ENCODE data around the gene TSR1.

Gene TSR1

DNA sequence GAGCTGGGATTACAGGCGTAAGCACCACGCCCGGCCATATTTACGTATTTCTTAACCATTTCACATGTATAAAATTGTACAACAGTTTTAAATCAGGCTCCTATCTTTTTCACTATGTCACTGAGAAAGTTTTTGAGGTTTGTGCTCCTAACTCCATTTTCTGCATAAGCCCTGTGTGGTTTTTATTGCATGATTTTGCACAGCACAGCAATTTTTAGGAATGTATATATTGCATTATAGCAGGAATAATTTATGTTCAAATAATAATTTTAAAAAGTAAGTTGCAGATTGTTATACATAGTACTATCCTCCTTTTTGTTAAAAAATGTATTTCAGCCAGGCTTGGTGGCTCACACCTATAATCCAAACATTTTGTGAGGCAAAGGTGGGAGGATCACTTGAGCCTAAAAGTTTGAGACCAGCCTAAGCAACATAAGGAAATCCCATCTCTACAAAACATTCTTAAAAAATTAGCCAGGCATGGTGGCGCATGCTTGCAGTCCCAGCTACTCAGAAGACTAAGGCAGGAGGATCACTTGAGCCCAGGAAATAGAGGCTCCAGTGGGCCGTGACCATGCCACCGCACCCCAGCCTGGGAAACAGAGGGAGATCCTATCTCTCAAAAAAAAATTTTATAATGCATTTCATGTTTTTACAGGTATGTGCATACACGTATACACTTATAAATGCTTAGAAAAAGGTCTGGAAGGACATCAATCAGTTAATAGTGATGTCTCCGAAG lies 58.7 kb downstream of the TSR1 start:
- no peaks in the 10 kb centered on the region for H3K4me1 ChIP-seq (ENCODE audit: control extremely low read depth in 1 of 4, control insufficient read depth in 4 of 4, insufficient read depth in 4 of 4, low read length in 3 of 4)
- ChIA-PET CTCF (no interaction called here), POLR2A (no interaction called here)
- H3K27ac ChIP-seq (ENCODE audit: insufficient read depth in 1 of 2, low read depth in 1 of 2, low read length in 2 of 2, poor library complexity in 1 of 2, severe bottlenecking in 2 of 2) = no peak overlapping the region
- H3K27me3 ChIP-seq (replicated peaks in 2 of 5; ENCODE audit: control insufficient read depth in 4 of 5, insufficient read depth in 5 of 5, low read length in 4 of 5) = no peaks in the 10 kb centered on the region
- no peaks in the 10 kb centered on the region for H3K9me3 ChIP-seq (ENCODE audit: control extremely low read depth in 1 of 5, control insufficient read depth in 4 of 5, insufficient read depth in 2 of 5, low read depth in 1 of 5, low read length in 4 of 5)
- no peak overlapping the region for H3K4me3 ChIP-seq (ENCODE audit: control insufficient read depth in 1 of 7, extremely low read depth in 1 of 7, insufficient read depth in 4 of 7, low read depth in 2 of 7, low read length in 6 of 7)
- 100% methylated on average over 1 of the region's 9 CpGs for WGBS (ENCODE audit: insufficient coverage)
- DNase-seq = no peak
- peaks cover 13 to 66% (median 32%) of the 10 kb centered on the region in 4 experiments for H3K36me3 ChIP-seq (ENCODE audit: control insufficient read depth in 4 of 4, insufficient read depth in 4 of 4, low read length in 3 of 4)

DNA sequence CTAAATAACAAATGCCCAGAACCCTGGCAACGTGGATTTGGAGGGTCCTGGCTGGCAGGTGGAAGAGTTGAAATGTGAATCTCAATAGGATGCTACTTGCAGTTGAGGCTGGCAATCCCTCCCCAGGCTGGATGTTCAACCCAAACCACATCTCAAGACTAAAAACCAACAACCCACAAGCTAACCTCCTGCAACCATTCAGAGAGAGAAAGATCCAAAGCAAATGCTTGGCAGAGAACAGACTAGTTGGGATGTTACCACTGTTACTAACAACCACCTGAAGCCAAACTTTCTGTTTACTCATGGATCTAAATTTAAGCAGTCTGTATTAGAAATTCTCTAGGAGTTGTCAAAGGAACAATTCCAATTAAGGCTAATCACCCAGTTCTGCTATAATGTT lies 60.5 kb downstream of the TSR1 start:
- DNase-seq = no peak
- H3K27ac ChIP-seq (ENCODE audit: insufficient read depth in 1 of 2, low read depth in 1 of 2, low read length in 2 of 2, poor library complexity in 1 of 2, severe bottlenecking in 2 of 2) = no peak overlapping the region
- H3K9me3 ChIP-seq (ENCODE audit: control extremely low read depth in 1 of 5, control insufficient read depth in 4 of 5, insufficient read depth in 2 of 5, low read depth in 1 of 5, low read length in 4 of 5) = no peaks in the 10 kb centered on the region
- CTCF ChIA-PET = interaction anchor here (1.0 kb wide), 1 partner anchor 18 kb away, joined by 3 read pairs; no protein-coding TSS in a partner anchor
- WGBS (ENCODE audit: insufficient coverage) = no CpG with 5 or more reads among the region's 1 CpG
- no peaks in the 10 kb centered on the region for H3K27me3 ChIP-seq (replicated peaks in 2 of 5; ENCODE audit: control insufficient read depth in 4 of 5, insufficient read depth in 5 of 5, low read length in 4 of 5)
- H3K4me3 ChIP-seq (ENCODE audit: control insufficient read depth in 1 of 7, extremely low read depth in 1 of 7, insufficient read depth in 4 of 7, low read depth in 2 of 7, low read length in 6 of 7) = no peak overlapping the region
- H3K4me1 ChIP-seq (ENCODE audit: control extremely low read depth in 1 of 4, control insufficient read depth in 4 of 4, insufficient read depth in 4 of 4, low read length in 3 of 4) = no peaks in the 10 kb centered on the region
- H3K36me3 ChIP-seq (ENCODE audit: control insufficient read depth in 4 of 4, insufficient read depth in 4 of 4, low read length in 3 of 4) = peaks cover 7 to 55% (median 26%) of the 10 kb centered on the region in 4 experiments
- POLR2A ChIA-PET = no interaction called here

DNA sequence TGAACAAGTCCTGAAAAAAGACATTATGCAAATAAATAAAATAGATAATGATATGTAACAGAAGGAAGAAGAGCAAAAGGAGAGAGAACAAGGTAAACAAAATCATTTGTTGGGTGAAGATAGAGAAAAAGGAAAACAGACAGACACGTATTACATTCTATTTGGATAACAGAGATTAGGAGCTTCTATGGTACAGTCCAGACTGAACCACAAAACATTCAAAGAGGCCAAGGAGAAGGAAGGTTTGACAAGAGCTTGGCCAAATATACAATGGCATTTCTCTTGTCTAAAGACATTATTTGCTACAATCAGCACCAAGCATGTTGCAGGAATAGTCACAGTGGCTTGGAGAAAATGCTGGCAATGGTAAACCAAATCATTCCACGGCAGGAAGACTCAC lies 61.8 kb downstream of the TSR1 start:
- H3K27ac ChIP-seq (ENCODE audit: insufficient read depth in 1 of 2, low read depth in 1 of 2, low read length in 2 of 2, poor library complexity in 1 of 2, severe bottlenecking in 2 of 2) = no peak overlapping the region
- H3K4me1 ChIP-seq (ENCODE audit: control extremely low read depth in 1 of 4, control insufficient read depth in 4 of 4, insufficient read depth in 4 of 4, low read length in 3 of 4) = no peaks in the 10 kb centered on the region
- WGBS (ENCODE audit: insufficient coverage) = 80% methylated on average over 1 of the region's 2 CpGs
- H3K27me3 ChIP-seq (replicated peaks in 2 of 5; ENCODE audit: control insufficient read depth in 4 of 5, insufficient read depth in 5 of 5, low read length in 4 of 5) = no peaks in the 10 kb centered on the region
- peaks cover 7 to 47% (median 23%) of the 10 kb centered on the region in 4 experiments for H3K36me3 ChIP-seq (ENCODE audit: control insufficient read depth in 4 of 4, insufficient read depth in 4 of 4, low read length in 3 of 4)
- ChIA-PET CTCF (no interaction called here), POLR2A (no interaction called here)
- H3K9me3 ChIP-seq (ENCODE audit: control extremely low read depth in 1 of 5, control insufficient read depth in 4 of 5, insufficient read depth in 2 of 5, low read depth in 1 of 5, low read length in 4 of 5) = no peaks in the 10 kb centered on the region
- no peak overlapping the region for H3K4me3 ChIP-seq (ENCODE audit: control insufficient read depth in 1 of 7, extremely low read depth in 1 of 7, insufficient read depth in 4 of 7, low read depth in 2 of 7, low read length in 6 of 7)
- DNase-seq = no peak
